ENCODE results near the gene DCTPP1. TPM values are rescaled to one million over a fixed set of nuclear protein-coding genes. Genes with fewer than 3 reads are reported as not detected.
A peak's percentile ranks its signal among the peaks of the same experiment; 100 is the strongest.

Gene DCTPP1
- total and polyA plus RNA-seq, 2 of the 13 experiments (the other 11 are each of a cell fraction or from before 2014, with no cell fraction given), result 54.8 to 74.4 TPM

GRCh38 chr16:30409125-30410060 is 20.4 kb downstream of the DCTPP1 start (continued):
- TF ChIP-seq NFAT5 (CRISPR knock-in tag; IDR thresholded peaks at IDR 0.05) (no peak), JDP2 (CRISPR knock-in tag; IDR thresholded peaks at IDR 0.05; ENCODE audit: borderline replicate concordance) (no peak), ZNF530 (CRISPR knock-in tag; IDR thresholded peaks at IDR 0.05; ENCODE audit: low read depth) (no peak), ZBTB49 (CRISPR knock-in tag; IDR thresholded peaks at IDR 0.05; ENCODE audit: borderline replicate concordance) (no peak), PREB (CRISPR knock-in tag; IDR thresholded peaks at IDR 0.05) (no peak), ZNF557 (CRISPR knock-in tag; IDR thresholded peaks at IDR 0.05) (no peak), ZNF879 (CRISPR knock-in tag; IDR thresholded peaks at IDR 0.05) (no peak; the same call in 1 of the 2 replicates), ATF7-NPFF (CRISPR knock-in tag; IDR thresholded peaks at IDR 0.05; ENCODE audit: low read depth) (no peak), TCF12 (IDR thresholded peaks at IDR 0.05) (no peak), TCF12 (CRISPR knock-in tag; IDR thresholded peaks at IDR 0.05) (no peak), ARID5B (CRISPR knock-in tag; IDR thresholded peaks at IDR 0.05) (peak; percentile 42; the same call in 1 of the 2 replicates), TFDP1 (CRISPR knock-in tag; IDR thresholded peaks at IDR 0.05; ENCODE audit: borderline replicate concordance) (no peak)

Data from HepG2 (cell line).